ENCODE data around the gene ZNF274.
"Not testable (repeated sequence)": the region's sequence is repeated elsewhere in the genome, so short reads cannot be mapped to it uniquely, and the experiment has no call there.

ZNF274 gene

GRCh38 chr19:58213075-58213369 is 30.2 kb downstream of the ZNF274 start:
- DNase-seq = no peak

GRCh38 chr19:58217069-58217481 is 34.2 kb downstream of the ZNF274 start:
- DNase-seq = no peak

GRCh38 chr19:58217607-58218391 is 34.9 kb downstream of the ZNF274 start:
- DNase-seq = no peak

- DNase-seq = peak; percentile 27
These were observed 36.0 kb downstream of the ZNF274 start for GRCh38 chr19:58218899-58219298.

- DNase-seq = no peak
These were observed 45.2 kb downstream of the ZNF274 start for GRCh38 chr19:58227964-58228584.

GRCh38 chr19:58228585-58229254 is 45.9 kb downstream of the ZNF274 start, which contains the start of gene ZNF544:
Gene ZNF544 (plus strand): TSS chr19:58228914. CDS start chr19:58244024, 15,110 bp downstream.
- peak; percentile 70 for DNase-seq

- peak; percentile 13 for DNase-seq
These were observed 46.4 kb downstream of the ZNF274 start for GRCh38 chr19:58229255-58229639.

- DNase-seq = no peak
These were observed 54.5 kb downstream of the ZNF274 start for GRCh38 chr19:58237324-58237723.

GRCh38 chr19:58243351-58243750 is 60.5 kb downstream of the ZNF274 start:
- no peak for DNase-seq

GRCh38 chr19:58248886-58249285 is 66.0 kb downstream of the ZNF274 start:
- DNase-seq = no peak

GRCh38 chr19:58252102-58252685 is 69.3 kb downstream of the ZNF274 start:
- DNase-seq = no peak

GRCh38 chr19:58258259-58258658 is 75.4 kb downstream of the ZNF274 start:
- not testable (repeated sequence) for DNase-seq

- DNase-seq = no peak
These were observed 78.7 kb downstream of the ZNF274 start for GRCh38 chr19:58261600-58261967.

GRCh38 chr19:58261968-58262921 is 79.4 kb downstream of the ZNF274 start:
- DNase-seq = no peak

- no peak for DNase-seq
These were observed 80.0 kb downstream of the ZNF274 start for GRCh38 chr19:58262922-58263296.
